Neutrophil (primary cell): Measurements from ENCODE around the gene RGS11.

ENCODE experiments used
- H3K27ac ChIP-seq: fragments of 200-600 bp; sonication (generic); 2 replicates; pipeline ENCODE4 v1.5.1; 2016; ENCODE audit warnings: mild to moderate bottlenecking, moderate library complexity
- H3K27me3 ChIP-seq: fragments of 200-600 bp; sonication (generic); 2 replicates; pipeline ENCODE4 v1.6.0; 2016; ENCODE audit warnings: mild to moderate bottlenecking
- H3K36me3 ChIP-seq: fragments of 200-600 bp; sonication (generic); 2 replicates; pipeline ENCODE4 v1.5.1; 2017
- H3K4me1 ChIP-seq, 2 experiments: fragments of 200-600 bp in 1 of 2; sonication (generic) in 1 of 2; 1 replicate in 1 of 2; 2 replicates in 1 of 2; pipeline versions ENCODE4 v1.5.1 to v1.6.1; 2013 to 2016; ENCODE audit warnings: low read depth in 1 of 2, low read length in 1 of 2, mild to moderate bottlenecking in 1 of 2, moderate library complexity in 1 of 2; ENCODE audit not compliant: control insufficient read depth in 1 of 2, insufficient read depth in 1 of 2
- H3K4me3 ChIP-seq, 2 experiments: fragments of 200-600 bp in 1 of 2; sonication (generic) in 1 of 2; 1 replicate in 1 of 2; 2 replicates in 1 of 2; pipeline ENCODE4 v1.5.1; 2013 to 2016; ENCODE audit warnings: low read depth in 1 of 2, low read length in 1 of 2, mild to moderate bottlenecking in 1 of 2, moderate library complexity in 1 of 2
- H3K9me3 ChIP-seq: fragments of 200-600 bp; sonication (generic); 2 replicates; pipeline ENCODE4 v1.5.1; 2016
- CTCF ChIP-seq: fragments of 200-600 bp; sonication (generic); IDR thresholded peaks from 2 replicates; pipeline ENCODE4 v1.5.1; 2016; ENCODE audit warnings: antibody characterized with exemption

Gene RGS11

GRCh38 chr16:314351-314750 lies 38.6 kb upstream of the RGS11 start:
- Histone ChIP-seq H3K4me1 (no peaks in the 10 kb centered on the region), H3K36me3 (peaks cover 78% of the 10 kb centered on the region), H3K27ac (no peak overlapping the region), H3K9me3 (no peaks in the 10 kb centered on the region), H3K4me3 (no peak overlapping the region), H3K27me3 (no peaks in the 10 kb centered on the region)
- TF ChIP-seq CTCF = no peak

GRCh38 chr16:311725-312124 lies 36.0 kb upstream of the RGS11 start:
- TF ChIP-seq CTCF = no peak
- Histone ChIP-seq H3K9me3 (no peaks in the 10 kb centered on the region), H3K4me3 (no peak overlapping the region), H3K4me1 (no peaks in the 10 kb centered on the region), H3K27me3 (no peaks in the 10 kb centered on the region), H3K27ac (no peak overlapping the region), H3K36me3 (peaks cover 78% of the 10 kb centered on the region)

- no peak overlapping the region for H3K27ac ChIP-seq
- H3K36me3 ChIP-seq = peaks cover 88% of the 10 kb centered on the region
- H3K4me3 ChIP-seq = no peak overlapping the region
- no peaks in the 10 kb centered on the region for H3K4me1 ChIP-seq
- H3K27me3 ChIP-seq = no peaks in the 10 kb centered on the region
- H3K9me3 ChIP-seq = no peaks in the 10 kb centered on the region
- TF ChIP-seq CTCF = no peak
Observed at GRCh38 chr16:309476-309875, 33.7 kb upstream of the RGS11 start.

- Histone ChIP-seq H3K9me3 (no peaks in the 10 kb centered on the region), H3K27me3 (no peaks in the 10 kb centered on the region), H3K27ac (no peak overlapping the region), H3K4me1 (no peaks in the 10 kb centered on the region), H3K36me3 (peaks cover 88% of the 10 kb centered on the region), H3K4me3 (no peak overlapping the region)
- no peak for TF ChIP-seq CTCF
Observed at GRCh38 chr16:307691-308312, 32.1 kb upstream of the RGS11 start.

GRCh38 chr16:306911-307370 lies 31.2 kb upstream of the RGS11 start:
- H3K36me3 ChIP-seq = peaks cover 88% of the 10 kb centered on the region
- no peak overlapping the region for H3K27ac ChIP-seq
- TF ChIP-seq CTCF = no peak

More at GRCh38 chr16:306911-307370, 31.2 kb upstream of the RGS11 start:
- no peaks in the 10 kb centered on the region for H3K27me3 ChIP-seq
- no peak overlapping the region for H3K4me3 ChIP-seq
- no peaks in the 10 kb centered on the region for H3K4me1 ChIP-seq
- no peaks in the 10 kb centered on the region for H3K9me3 ChIP-seq
